ENCODE results near the gene JADE1.

GRCh38 chr4:128766781-128767180 lies 42.7 kb upstream of the JADE1 start:
- TF ChIP-seq GATA3 (IDR thresholded peaks at IDR 0.05; ENCODE audit: low read depth, low read length) = no peak
- TF ChIP-seq GATA2 (IDR thresholded peaks at IDR 0.05; ENCODE audit: low read depth, low read length) = no peak

All from SH-SY5Y (cell line).